ENCODE results near the gene ANTXR2. TPM values are rescaled to one million over a fixed set of nuclear protein-coding genes. Genes with fewer than 3 reads are reported as not detected.

The ANTXR2 gene
- total RNA-seq, 1 donor from 2014 or later: 64.6 TPM

DNA sequence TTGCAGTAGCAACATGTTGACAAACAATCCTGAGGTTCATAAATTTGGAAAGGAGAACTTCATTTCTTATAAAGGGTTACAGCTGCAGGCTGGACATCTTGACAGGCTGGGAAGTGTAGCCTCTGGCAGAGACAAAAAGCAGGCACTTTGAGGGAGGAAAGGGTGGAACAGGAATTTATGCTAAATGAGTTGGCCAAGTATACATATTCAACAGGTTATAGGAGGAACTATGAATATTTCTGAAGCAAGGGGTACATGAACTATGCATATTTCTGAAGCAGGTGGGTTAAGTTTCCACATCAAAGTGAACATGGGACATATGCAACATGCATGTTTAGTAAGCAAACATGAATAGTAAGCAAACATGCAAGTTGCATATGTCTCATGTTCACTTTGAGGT lies 1.6 kb upstream of the ANTXR2 start:
- intact Hi-C loops (cut with DNase I): loop anchor here (5.0 kb wide), 1 partner anchor 108 kb away; no protein-coding TSS in a partner anchor
- H3K27ac ChIP-seq: peak overlapping the region; percentile 94
- TF ChIP-seq, protein P1, sequence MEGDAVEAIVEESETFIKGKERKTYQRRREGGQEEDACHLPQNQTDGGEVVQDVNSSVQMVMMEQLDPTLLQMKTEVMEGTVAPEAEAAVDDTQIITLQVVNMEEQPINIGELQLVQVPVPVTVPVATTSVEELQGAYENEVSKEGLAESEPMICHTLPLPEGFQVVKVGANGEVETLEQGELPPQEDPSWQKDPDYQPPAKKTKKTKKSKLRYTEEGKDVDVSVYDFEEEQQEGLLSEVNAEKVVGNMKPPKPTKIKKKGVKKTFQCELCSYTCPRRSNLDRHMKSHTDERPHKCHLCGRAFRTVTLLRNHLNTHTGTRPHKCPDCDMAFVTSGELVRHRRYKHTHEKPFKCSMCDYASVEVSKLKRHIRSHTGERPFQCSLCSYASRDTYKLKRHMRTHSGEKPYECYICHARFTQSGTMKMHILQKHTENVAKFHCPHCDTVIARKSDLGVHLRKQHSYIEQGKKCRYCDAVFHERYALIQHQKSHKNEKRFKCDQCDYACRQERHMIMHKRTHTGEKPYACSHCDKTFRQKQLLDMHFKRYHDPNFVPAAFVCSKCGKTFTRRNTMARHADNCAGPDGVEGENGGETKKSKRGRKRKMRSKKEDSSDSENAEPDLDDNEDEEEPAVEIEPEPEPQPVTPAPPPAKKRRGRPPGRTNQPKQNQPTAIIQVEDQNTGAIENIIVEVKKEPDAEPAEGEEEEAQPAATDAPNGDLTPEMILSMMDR (IDR thresholded peaks at IDR 0.05): no peak
- no peak for TF ChIP-seq POLR2A (IDR thresholded peaks at IDR 0.05)
- no peak for TF ChIP-seq POLR2AphosphoS5 (IDR thresholded peaks at IDR 0.05; ENCODE audit: insufficient read depth in 1 of 2, low read depth in 1 of 2)

DNA sequence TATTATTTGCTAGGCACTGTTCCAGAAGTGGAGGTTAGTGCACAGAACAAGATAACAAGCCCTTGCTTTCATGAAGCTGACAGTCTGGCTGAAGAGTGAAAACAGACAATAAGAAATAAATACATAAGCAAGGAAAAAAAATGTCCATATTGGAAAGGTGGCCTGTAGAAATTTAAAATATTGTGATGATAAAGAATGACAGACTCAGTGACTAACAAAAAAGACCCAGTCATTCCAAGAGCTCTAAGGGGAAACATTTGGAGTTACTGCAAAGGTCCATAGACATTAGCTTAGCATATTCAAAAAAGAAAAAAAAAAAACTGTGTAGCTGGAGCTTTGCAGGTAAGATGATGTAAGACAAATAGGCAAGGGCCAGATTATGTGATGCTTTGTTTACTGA lies 1.0 kb upstream of the ANTXR2 start:
- Histone ChIP-seq H3K36me3 (no peaks in the 10 kb centered on the region), H3K27me3 (no peaks in the 10 kb centered on the region), H3K4me1 (peaks cover 32% of the 10 kb centered on the region), H3K4me3 (no peak overlapping the region), H3K9me3 (no peaks in the 10 kb centered on the region), H3K27ac (peak overlapping the region; percentile 94)
- intact Hi-C loops (cut with DNase I): loop anchor here (5.0 kb wide), 1 partner anchor 108 kb away; no protein-coding TSS in a partner anchor
- no peak for DNase-seq (ENCODE audit: extremely low spot score in 2 of 2)
- TF ChIP-seq POLR2AphosphoS5 (IDR thresholded peaks at IDR 0.05; ENCODE audit: insufficient read depth in 1 of 2, low read depth in 1 of 2): no peak
- TF ChIP-seq, protein P1 (IDR thresholded peaks at IDR 0.05): no peak
- no peak for TF ChIP-seq POLR2A (IDR thresholded peaks at IDR 0.05)

More for the DNA sequence above, 1.6 kb upstream of the ANTXR2 start:
- peaks cover 30% of the 10 kb centered on the region for H3K4me1 ChIP-seq
- no peak for DNase-seq (ENCODE audit: extremely low spot score in 2 of 2)
- no peaks in the 10 kb centered on the region for H3K9me3 ChIP-seq
- H3K36me3 ChIP-seq: no peaks in the 10 kb centered on the region
- no peak overlapping the region for H3K4me3 ChIP-seq
- H3K27me3 ChIP-seq: no peaks in the 10 kb centered on the region

DNA sequence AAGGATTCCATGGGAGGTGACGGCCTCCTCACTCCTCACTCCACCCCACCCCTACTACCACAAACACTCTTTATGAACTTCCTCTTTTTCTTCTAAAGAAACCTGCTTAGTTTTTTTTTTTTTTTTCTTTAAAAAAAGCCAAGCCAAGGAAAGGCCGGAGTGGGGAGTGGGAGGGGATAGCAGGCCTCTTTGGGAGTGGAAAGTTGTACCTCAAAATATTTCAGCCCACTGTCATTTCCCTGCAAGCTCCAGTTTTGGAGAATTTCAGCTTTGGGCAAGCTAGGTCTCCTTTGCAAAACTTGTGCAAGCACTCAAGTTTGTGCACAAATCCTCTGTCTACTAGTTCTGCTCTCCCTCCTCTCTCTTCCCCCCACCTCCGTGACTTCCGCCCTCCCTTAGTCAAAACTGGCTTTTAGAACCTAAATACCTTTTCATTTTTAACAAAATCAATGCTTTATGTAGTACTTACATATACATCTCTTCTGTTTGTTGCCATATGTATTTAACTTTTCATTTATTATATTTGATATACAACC lies 512 bp upstream of the ANTXR2 start:
- DNase-seq (ENCODE audit: extremely low spot score in 2 of 2): no peak
- Histone ChIP-seq H3K9me3 (no peaks in the 10 kb centered on the region), H3K36me3 (no peaks in the 10 kb centered on the region), H3K4me1 (peaks cover 34% of the 10 kb centered on the region), H3K4me3 (peak overlapping the region; percentile 89 to 99), H3K27ac (peak overlapping the region; percentile 94), H3K27me3 (no peaks in the 10 kb centered on the region)
- intact Hi-C loops (cut with DNase I): loop anchor here (5.0 kb wide), 1 partner anchor 109 kb away; no protein-coding TSS in a partner anchor
- no peak for TF ChIP-seq POLR2AphosphoS5 (IDR thresholded peaks at IDR 0.05; ENCODE audit: insufficient read depth in 1 of 2, low read depth in 1 of 2)
- TF ChIP-seq POLR2A (IDR thresholded peaks at IDR 0.05): no peak
- TF ChIP-seq, protein P1 (IDR thresholded peaks at IDR 0.05): no peak

DNA sequence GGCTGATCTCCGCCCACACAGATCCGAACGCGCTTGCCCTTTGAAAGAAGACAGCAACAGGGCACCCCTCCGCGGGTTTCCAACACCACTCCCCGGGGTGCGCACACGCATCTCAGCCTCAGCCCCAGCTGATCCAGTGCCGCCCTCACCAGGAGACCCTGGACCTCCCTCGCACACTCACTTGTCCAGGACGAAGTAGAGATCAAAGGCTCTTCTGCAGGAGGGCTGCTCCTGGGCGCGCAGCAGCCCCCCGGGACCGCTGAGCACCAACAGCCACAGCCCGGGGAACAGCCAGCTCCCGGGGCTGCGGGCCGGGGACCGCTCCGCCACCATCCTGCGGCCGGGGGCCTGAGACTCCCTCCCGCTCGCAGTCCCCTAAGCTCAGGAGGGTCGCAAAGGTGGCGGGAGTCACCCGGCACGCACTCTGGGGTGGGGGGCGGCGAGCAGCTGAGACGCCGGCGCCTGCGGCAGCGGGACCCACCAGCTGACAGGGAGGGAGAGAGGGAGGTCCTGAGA lies 743 bp downstream of the ANTXR2 start:
- TF ChIP-seq POLR2AphosphoS5 (IDR thresholded peaks at IDR 0.05; ENCODE audit: insufficient read depth in 1 of 2, low read depth in 1 of 2) (no peak), POLR2A (IDR thresholded peaks at IDR 0.05) (no peak)
- TF ChIP-seq, protein P1 (IDR thresholded peaks at IDR 0.05): no peak
- Histone ChIP-seq H3K36me3 (no peaks in the 10 kb centered on the region), H3K4me1 (peaks cover 40% of the 10 kb centered on the region), H3K27ac (peak overlapping the region; percentile 94), H3K27me3 (no peaks in the 10 kb centered on the region), H3K9me3 (no peaks in the 10 kb centered on the region), H3K4me3 (peak overlapping the region; percentile 89 to 99)
- intact Hi-C loops (cut with DNase I): loop anchor here (5.0 kb wide), 1 partner anchor 110 kb away; no protein-coding TSS in a partner anchor
- DNase-seq (ENCODE audit: extremely low spot score in 2 of 2): no peak

Measured in vagina (tissue), 2 donors.